OCI-LY1 (cell line): ENCODE results near the gene C1orf159.

Source experiments
- H2AFZ ChIP-seq: fragments of 200-600 bp; sonication (generic), shearing (Covaris generic); 2 replicates; pipeline ENCODE4 v1.6.0; 2014; ENCODE audit warnings: antibody characterized with exemption, mild to moderate bottlenecking, low read length
- H3F3A ChIP-seq: fragments of 200-600 bp; sonication (generic), shearing (Covaris generic); 2 replicates; pipeline ENCODE4 v1.6.0; 2014; ENCODE audit warnings: mild to moderate bottlenecking, antibody characterized with exemption, low read length, moderate library complexity; ENCODE audit not compliant: insufficient read depth
- H3K27ac ChIP-seq: fragments of 200-600 bp; sonication (generic); 2 replicates; pipeline ENCODE4 v1.5.1; 2014; ENCODE audit warnings: low read length, mixed run types, mild to moderate bottlenecking, low read depth; ENCODE audit not compliant: poor library complexity, severe bottlenecking
- H3K27me3 ChIP-seq: fragments of 200-600 bp; sonication (generic); 2 replicates; pipeline ENCODE4 v1.6.0; 2014; ENCODE audit warnings: antibody characterized with exemption, mild to moderate bottlenecking, low read length, moderate library complexity; ENCODE audit not compliant: insufficient read depth
- H3K36me3 ChIP-seq: fragments of 200-600 bp; sonication (generic); 2 replicates; pipeline ENCODE4 v1.6.1; 2014; ENCODE audit warnings: mild to moderate bottlenecking, antibody characterized with exemption, low read length, moderate library complexity, mixed read lengths; ENCODE audit not compliant: insufficient read depth
- H3K4me1 ChIP-seq: fragments of 200-600 bp; sonication (generic); 2 replicates; pipeline ENCODE4 v1.5.1; 2014; ENCODE audit warnings: mild to moderate bottlenecking, low read length, moderate library complexity; ENCODE audit not compliant: insufficient read depth, severe bottlenecking
- H3K4me2 ChIP-seq: fragments of 200-600 bp; sonication (generic), shearing (Covaris generic); 2 replicates; pipeline ENCODE4 v1.6.1; 2014; ENCODE audit warnings: low read length
- H3K4me3 ChIP-seq: fragments of 200-600 bp; sonication (generic); 2 replicates; pipeline ENCODE4 v1.5.1; 2014; ENCODE audit warnings: low read length, low read depth, mild to moderate bottlenecking, mixed read lengths; ENCODE audit not compliant: poor library complexity, severe bottlenecking
- H3K79me2 ChIP-seq: fragments of 200-600 bp; shearing (Covaris generic); 2 replicates; pipeline ENCODE4 v1.6.1; 2016; ENCODE audit warnings: mixed run types, low read length, mixed read lengths; ENCODE audit not compliant: insufficient read depth
- H3K9ac ChIP-seq: fragments of 200-600 bp; sonication (generic), shearing (Covaris generic); 2 replicates; pipeline ENCODE4 v1.6.1; 2014; ENCODE audit warnings: mild to moderate bottlenecking, low read length, mixed read lengths
- H3K9me2 ChIP-seq: fragments of 200-600 bp; sonication (generic), shearing (Covaris generic); 2 replicates; pipeline ENCODE4 v1.6.1; 2014; ENCODE audit warnings: low read depth, mild to moderate bottlenecking, low read length, mixed read lengths
- H3K9me3 ChIP-seq: fragments of 200-600 bp; shearing (Covaris generic); 2 replicates; pipeline ENCODE4 v1.6.1; 2014; ENCODE audit warnings: low read length, mixed read lengths
- H4K20me1 ChIP-seq: fragments of 200-600 bp; sonication (generic), shearing (Covaris generic); 2 replicates; pipeline ENCODE4 v1.6.0; 2016; ENCODE audit warnings: mild to moderate bottlenecking, low read length; ENCODE audit not compliant: insufficient read depth
- CTCF ChIP-seq: fragments of 200-600 bp; sonication (generic), shearing (Covaris generic); IDR thresholded peaks from 2 replicates; pipeline ENCODE4 v1.5.1; 2017; ENCODE audit warnings: mild to moderate bottlenecking, antibody characterized with exemption, low read length, moderate library complexity, mixed read lengths
- EZH2 ChIP-seq: fragments of 200-600 bp; sonication (generic), shearing (Covaris generic); IDR thresholded peaks from 2 replicates; pipeline ENCODE4 v1.8.0; 2017; ENCODE audit warnings: borderline replicate concordance, mixed run types, mild to moderate bottlenecking, antibody characterized with exemption, low read length, moderate library complexity, mixed read lengths

Gene C1orf159

GRCh38 chr1:1072849-1073742, 42.8 kb downstream of the C1orf159 start:
- H3K4me2 ChIP-seq = no peak overlapping the region
- no peak overlapping the region for H3K9ac ChIP-seq
- peaks cover 17% of the 10 kb centered on the region; the same call in 1 of the 2 replicates for H3K27me3 ChIP-seq
- H3K79me2 ChIP-seq = no peaks in the 10 kb centered on the region
- no peaks in the 10 kb centered on the region for H4K20me1 ChIP-seq
- TF ChIP-seq CTCF = no peak
- TF ChIP-seq EZH2 = no peak
- no peaks in the 10 kb centered on the region for H3F3A ChIP-seq
- H3K36me3 ChIP-seq = no peaks in the 10 kb centered on the region
- no peak overlapping the region for H3K4me3 ChIP-seq
- no peak overlapping the region for H2AFZ ChIP-seq
- no peaks in the 10 kb centered on the region for H3K9me2 ChIP-seq
- peaks cover 5% of the 10 kb centered on the region for H3K4me1 ChIP-seq
- no peak overlapping the region for H3K27ac ChIP-seq
- H3K9me3 ChIP-seq = no peaks in the 10 kb centered on the region

- Histone ChIP-seq H3K27me3 (peaks cover 17% of the 10 kb centered on the region; the same call in 1 of the 2 replicates), H3K79me2 (no peaks in the 10 kb centered on the region), H4K20me1 (no peaks in the 10 kb centered on the region), H3K36me3 (no peaks in the 10 kb centered on the region), H3F3A (no peaks in the 10 kb centered on the region), H3K4me1 (peaks cover 6% of the 10 kb centered on the region), H3K27ac (no peak overlapping the region), H3K4me2 (no peak overlapping the region), H3K9me2 (no peaks in the 10 kb centered on the region), H3K9ac (no peak overlapping the region), H3K9me3 (no peaks in the 10 kb centered on the region), H3K4me3 (no peak overlapping the region), H2AFZ (no peak overlapping the region)
- TF ChIP-seq CTCF (no peak), EZH2 (no peak)
Observed at GRCh38 chr1:1072299-1072848, 43.5 kb downstream of the C1orf159 start.

GRCh38 chr1:1071486-1072298, 44.2 kb downstream of the C1orf159 start:
- Histone ChIP-seq H3K79me2 (no peaks in the 10 kb centered on the region), H3K9me2 (no peaks in the 10 kb centered on the region), H3K9ac (no peak overlapping the region), H3K4me3 (no peak overlapping the region), H4K20me1 (no peaks in the 10 kb centered on the region), H2AFZ (no peak overlapping the region), H3K4me2 (no peak overlapping the region), H3K27ac (no peak overlapping the region), H3K9me3 (no peaks in the 10 kb centered on the region), H3K27me3 (peaks cover 19% of the 10 kb centered on the region; the same call in 1 of the 2 replicates), H3K36me3 (no peaks in the 10 kb centered on the region; the same call in 1 of the 2 replicates), H3K4me1 (peaks cover 6% of the 10 kb centered on the region), H3F3A (no peaks in the 10 kb centered on the region)
- no peak for TF ChIP-seq CTCF
- TF ChIP-seq EZH2 = no peak
